Stimulated activated CD8-positive, alpha-beta memory T cell treated with anti-CD3 and anti-CD28 coated beads, Interleukin-12 subunit alpha, Interleukin-12 subunit beta, amount 100 ng/mL, for 1 hour (primary cell): ENCODE results near the gene SLC27A6.

ENCODE experiments used
- DNase-seq: peaks from one replicate; pipeline ENCODE4 v3.0.0-alpha.2; 2020; ENCODE audit warnings: low read depth

Gene SLC27A6

GRCh38 chr5:129063483-129064113 lies 98.3 kb downstream of the SLC27A6 start:
- no peak for DNase-seq

- no peak for DNase-seq
These were observed 100.4 kb downstream of the SLC27A6 start for GRCh38 chr5:129065721-129066120.

GRCh38 chr5:129067745-129068144 lies 102.5 kb downstream of the SLC27A6 start:
- no peak for DNase-seq

- DNase-seq, result no peak
These were observed 104.0 kb downstream of the SLC27A6 start for GRCh38 chr5:129069292-129069691.

- no peak for DNase-seq
These were observed 107.8 kb downstream of the SLC27A6 start for GRCh38 chr5:129073111-129073510.

- no peak for DNase-seq
These were observed 109.6 kb downstream of the SLC27A6 start for GRCh38 chr5:129074903-129075302.

- no peak for DNase-seq
These were observed 112.3 kb downstream of the SLC27A6 start for GRCh38 chr5:129077433-129078075.

- DNase-seq, result no peak
These were observed 113.0 kb downstream of the SLC27A6 start for GRCh38 chr5:129078247-129078646.

GRCh38 chr5:129078660-129079059 lies 113.4 kb downstream of the SLC27A6 start:
- no peak for DNase-seq

- no peak for DNase-seq
These were observed 114.2 kb downstream of the SLC27A6 start for GRCh38 chr5:129079496-129079895.

- DNase-seq, result no peak
These were observed 115.5 kb downstream of the SLC27A6 start for GRCh38 chr5:129080766-129081165.

GRCh38 chr5:129082225-129083136 lies 117.2 kb downstream of the SLC27A6 start:
- no peak for DNase-seq
